HG02981 (cell line): ENCODE measurements around the gene HOXC4.
"Not testable (repeated sequence)": the region's sequence is repeated elsewhere in the genome, so short reads cannot be mapped to it uniquely, and the experiment has no call there.

ENCODE experiments used
- ATAC-seq: cut with Tn5 transposase; IDR thresholded peaks from one replicate; pipeline ENCODE4 v1.9.1; 2021; ENCODE audit warnings: mild to moderate bottlenecking, moderate library complexity; ENCODE audit not compliant: unreplicated experiment

The HOXC4 gene

GRCh38 chr12:54039417-54040147, 14.1 kb upstream of the HOXC4 start:
- ATAC-seq = no peak

- no peak for ATAC-seq
Measured at GRCh38 chr12:54040148-54040494, 13.5 kb upstream of the HOXC4 start.

GRCh38 chr12:54040648-54041047, 13.0 kb upstream of the HOXC4 start:
- ATAC-seq = no peak

- no peak for ATAC-seq
Measured at GRCh38 chr12:54041097-54041690, 12.4 kb upstream of the HOXC4 start.

- not testable (repeated sequence) for ATAC-seq
Measured at GRCh38 chr12:54042033-54042432, 11.6 kb upstream of the HOXC4 start.

- ATAC-seq = no peak
Measured at GRCh38 chr12:54042970-54043853, 10.4 kb upstream of the HOXC4 start.

- ATAC-seq = no peak
Measured at GRCh38 chr12:54044425-54045103, 9.1 kb upstream of the HOXC4 start.

GRCh38 chr12:54045401-54045800, 8.2 kb upstream of the HOXC4 start:
- no peak for ATAC-seq

- no peak for ATAC-seq
Measured at GRCh38 chr12:54045868-54046521, 7.6 kb upstream of the HOXC4 start.

GRCh38 chr12:54046809-54047159, 6.9 kb upstream of the HOXC4 start:
- no peak for ATAC-seq

GRCh38 chr12:54047160-54047963, 6.3 kb upstream of the HOXC4 start:
- ATAC-seq = no peak

- ATAC-seq = no peak
Measured at GRCh38 chr12:54047964-54048303, 5.7 kb upstream of the HOXC4 start.

- ATAC-seq = no peak
Measured at GRCh38 chr12:54048406-54049093, 5.1 kb upstream of the HOXC4 start.

GRCh38 chr12:54049108-54049507, 4.5 kb upstream of the HOXC4 start:
- ATAC-seq = no peak

- ATAC-seq = no peak
Measured at GRCh38 chr12:54050482-54050810, 3.2 kb upstream of the HOXC4 start.

- ATAC-seq = no peak
Measured at GRCh38 chr12:54051026-54051842, 2.4 kb upstream of the HOXC4 start.

- ATAC-seq = no peak
Measured at GRCh38 chr12:54051874-54052437, 1.7 kb upstream of the HOXC4 start.

- ATAC-seq = no peak
Measured at GRCh38 chr12:54052438-54053002, 1.1 kb upstream of the HOXC4 start.
